ENCODE data around the gene TFF3. TPM values are rescaled to one million over a fixed set of nuclear protein-coding genes. Genes with fewer than 3 reads are reported as not detected.

The TFF3 gene
- total and polyA plus RNA-seq, 10 of the 15 experiments (the other 5 are each of a cell fraction or from before 2014, with no cell fraction given) = not detected

DNA sequence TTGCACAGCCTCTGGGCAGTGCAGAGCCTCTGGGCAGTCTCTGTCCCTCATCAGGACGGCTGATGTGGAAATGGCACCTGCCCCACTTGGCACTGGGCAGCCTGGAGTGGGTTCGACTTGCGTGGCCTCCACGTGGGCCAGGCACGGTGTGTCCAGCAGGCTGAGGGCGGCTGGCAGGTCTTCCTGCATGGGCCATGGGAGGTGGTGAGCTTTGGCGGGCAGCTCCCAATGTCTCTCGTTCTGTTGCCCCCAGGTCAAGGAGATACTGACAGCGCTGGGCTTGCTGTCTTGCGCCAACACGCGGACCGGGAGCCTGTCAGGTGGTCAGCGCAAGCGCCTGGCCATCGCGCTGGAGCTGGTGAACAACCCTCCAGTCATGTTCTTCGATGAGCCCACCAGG is 33.2 kb downstream of the TFF3 start:
- Histone ChIP-seq H3K27ac (ENCODE audit: control insufficient read depth, insufficient read depth) (no peak overlapping the region), H3K79me2 (ENCODE audit: control insufficient read depth, insufficient read depth, low read length) (no peaks in the 10 kb centered on the region), H4K20me1 (ENCODE audit: control insufficient read depth, insufficient read depth) (no peaks in the 10 kb centered on the region), H3K9me3 (replicated peaks; ENCODE audit: control insufficient read depth, insufficient read depth, low read length) (no peaks in the 10 kb centered on the region), H3K4me1 (ENCODE audit: control insufficient read depth, insufficient read depth, low read length) (peaks cover 17% of the 10 kb centered on the region), H2AFZ (ENCODE audit: control insufficient read depth, low read depth, low read length) (no peak overlapping the region), H3K9ac (ENCODE audit: control insufficient read depth, insufficient read depth, low read length) (no peak overlapping the region), H3K27me3 (replicated peaks in 1 of 2; ENCODE audit: control insufficient read depth in 2 of 2, insufficient read depth in 2 of 2, low read length in 1 of 2) (no peaks in the 10 kb centered on the region), H3K4me3 (no peak overlapping the region), H3K36me3 (ENCODE audit: control insufficient read depth in 2 of 2, insufficient read depth in 2 of 2, low read length in 1 of 2) (no peaks in the 10 kb centered on the region), H3K4me2 (ENCODE audit: control insufficient read depth, insufficient read depth) (no peak overlapping the region)
- ChIA-PET CTCF (interaction anchor here (1.3 kb wide), 1 partner anchor 23 kb away, joined by 4 read pairs; no protein-coding TSS in a partner anchor), POLR2A (interaction anchor here (0.6 kb wide), 1 partner anchor 303 kb away, joined by 8 read pairs; no protein-coding TSS in a partner anchor), SMC1A (ENCODE audit: uncharacterized antibody, unreplicated experiment) (interaction anchor here (0.9 kb wide), 1 partner anchor 139 kb away, joined by 3 read pairs; no protein-coding TSS in a partner anchor), RAD21 (ENCODE audit: unreplicated experiment) (interaction anchor here (0.8 kb wide), 1 partner anchor 49 kb away, joined by 3 read pairs; no protein-coding TSS in a partner anchor)
- TF ChIP-seq CHD1 (IDR thresholded peaks at IDR 0.05; ENCODE audit: low read depth, low read length) (no peak), IRF5 (IDR thresholded peaks at IDR 0.05; ENCODE audit: borderline replicate concordance) (no peak), NR2C1 (IDR thresholded peaks at IDR 0.05) (no peak), IKZF2 (IDR thresholded peaks at IDR 0.05) (no peak), SMAD1 (IDR thresholded peaks at IDR 0.05; ENCODE audit: low read depth, partially characterized antibody) (no peak), BHLHE40 (IDR thresholded peaks at IDR 0.05; ENCODE audit: borderline replicate concordance in 1 of 2, low read depth in 2 of 2, low read length in 1 of 2) (no peak), EP300 (IDR thresholded peaks at IDR 0.05; ENCODE audit: borderline replicate concordance in 1 of 2, control insufficient read depth in 1 of 2, low read depth in 2 of 2, low read length in 2 of 2) (no peak), RB1 (IDR thresholded peaks at IDR 0.05; ENCODE audit: borderline replicate concordance) (no peak), FOS (IDR thresholded peaks at IDR 0.05; ENCODE audit: borderline replicate concordance, extremely low read depth, insufficient read length) (no peak), BMI1 (IDR thresholded peaks at IDR 0.05; ENCODE audit: borderline replicate concordance) (no peak), SMC3 (IDR thresholded peaks at IDR 0.05; ENCODE audit: borderline replicate concordance, low read length) (no peak), TAF1 (IDR thresholded peaks at IDR 0.05; ENCODE audit: borderline replicate concordance, low read depth, low read length) (no peak), EGR1 (IDR thresholded peaks at IDR 0.05; ENCODE audit: borderline replicate concordance in 1 of 2, low read depth in 2 of 2, low read length in 2 of 2) (no peak), JUND (IDR thresholded peaks at IDR 0.05; ENCODE audit: low read depth, low read length) (no peak)
- TF ChIP-seq, protein P1, sequence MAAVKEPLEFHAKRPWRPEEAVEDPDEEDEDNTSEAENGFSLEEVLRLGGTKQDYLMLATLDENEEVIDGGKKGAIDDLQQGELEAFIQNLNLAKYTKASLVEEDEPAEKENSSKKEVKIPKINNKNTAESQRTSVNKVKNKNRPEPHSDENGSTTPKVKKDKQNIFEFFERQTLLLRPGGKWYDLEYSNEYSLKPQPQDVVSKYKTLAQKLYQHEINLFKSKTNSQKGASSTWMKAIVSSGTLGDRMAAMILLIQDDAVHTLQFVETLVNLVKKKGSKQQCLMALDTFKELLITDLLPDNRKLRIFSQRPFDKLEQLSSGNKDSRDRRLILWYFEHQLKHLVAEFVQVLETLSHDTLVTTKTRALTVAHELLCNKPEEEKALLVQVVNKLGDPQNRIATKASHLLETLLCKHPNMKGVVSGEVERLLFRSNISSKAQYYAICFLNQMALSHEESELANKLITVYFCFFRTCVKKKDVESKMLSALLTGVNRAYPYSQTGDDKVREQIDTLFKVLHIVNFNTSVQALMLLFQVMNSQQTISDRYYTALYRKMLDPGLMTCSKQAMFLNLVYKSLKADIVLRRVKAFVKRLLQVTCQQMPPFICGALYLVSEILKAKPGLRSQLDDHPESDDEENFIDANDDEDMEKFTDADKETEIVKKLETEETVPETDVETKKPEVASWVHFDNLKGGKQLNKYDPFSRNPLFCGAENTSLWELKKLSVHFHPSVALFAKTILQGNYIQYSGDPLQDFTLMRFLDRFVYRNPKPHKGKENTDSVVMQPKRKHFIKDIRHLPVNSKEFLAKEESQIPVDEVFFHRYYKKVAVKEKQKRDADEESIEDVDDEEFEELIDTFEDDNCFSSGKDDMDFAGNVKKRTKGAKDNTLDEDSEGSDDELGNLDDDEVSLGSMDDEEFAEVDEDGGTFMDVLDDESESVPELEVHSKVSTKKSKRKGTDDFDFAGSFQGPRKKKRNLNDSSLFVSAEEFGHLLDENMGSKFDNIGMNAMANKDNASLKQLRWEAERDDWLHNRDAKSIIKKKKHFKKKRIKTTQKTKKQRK (IDR thresholded peaks at IDR 0.05; ENCODE audit: low read depth, low read length) = no peak
- WGBS (ENCODE audit: insufficient coverage, insufficient replicate concordance, low lambda C conversion rate, missing lambda C conversion rate) = 77% methylated on average over 18 of the region's 18 CpGs
- intact Hi-C loops (cut with micrococcal nuclease; ENCODE audit: unreplicated experiment) (no loop called here), in situ Hi-C loops (cut with MboI) (no loop called here)
- ATAC-seq (no peak), DNase-seq (ENCODE audit: low read depth, low spot score) (no peak), FAIRE-seq (no peak)
- no TSS peak for BruUV-seq (replicated peaks)

Measured in GM12878 (cell line).